Measurements from ENCODE around the gene SMC2.

The SMC2 gene

GRCh38 chr9:104107799-104108198, 13.7 kb downstream of the SMC2 start:
- DNase-seq: no peak

- no peak for DNase-seq
These were observed 14.2 kb downstream of the SMC2 start for GRCh38 chr9:104108315-104108714.

GRCh38 chr9:104110509-104110908, 16.4 kb downstream of the SMC2 start:
- no peak for DNase-seq

- no peak for DNase-seq
These were observed 24.8 kb downstream of the SMC2 start for GRCh38 chr9:104118916-104119315.

- DNase-seq: no peak
These were observed 26.9 kb downstream of the SMC2 start for GRCh38 chr9:104121022-104121421.

GRCh38 chr9:104138243-104138868, 44.2 kb downstream of the SMC2 start:
- DNase-seq: no peak

GRCh38 chr9:104142799-104143549, 48.9 kb downstream of the SMC2 start:
- no peak for DNase-seq

GRCh38 chr9:104143550-104143910, 49.4 kb downstream of the SMC2 start:
- DNase-seq: no peak

- DNase-seq: no peak
These were observed 50.2 kb downstream of the SMC2 start for GRCh38 chr9:104144336-104144735.

GRCh38 chr9:104173067-104173466, 79.0 kb downstream of the SMC2 start:
- no peak for DNase-seq

- DNase-seq: no peak
These were observed 83.0 kb downstream of the SMC2 start for GRCh38 chr9:104177003-104177611.

- no peak for DNase-seq
These were observed 83.6 kb downstream of the SMC2 start for GRCh38 chr9:104177676-104178075.
